T follicular helper cell (primary cell): Measurements from ENCODE around the gene SKAP1.

Experiments used
- DNase-seq: peaks from one replicate; pipeline ENCODE4 v3.0.0-alpha.2; 2020; ENCODE audit warnings: low read depth

Gene SKAP1

GRCh38 chr17:48148029-48148770 lies 281.8 kb downstream of the SKAP1 start:
- no peak for DNase-seq

- DNase-seq = no peak
These were observed 284.8 kb downstream of the SKAP1 start for GRCh38 chr17:48144976-48145798.

- no peak for DNase-seq
These were observed 285.8 kb downstream of the SKAP1 start for GRCh38 chr17:48144231-48144630.

GRCh38 chr17:48143629-48144028 lies 286.4 kb downstream of the SKAP1 start:
- DNase-seq = no peak

GRCh38 chr17:48139944-48140343 lies 290.1 kb downstream of the SKAP1 start:
- no peak for DNase-seq

- no peak for DNase-seq
These were observed 292.4 kb downstream of the SKAP1 start for GRCh38 chr17:48137656-48138055.

GRCh38 chr17:48134912-48135480 lies 295.0 kb downstream of the SKAP1 start:
- DNase-seq = no peak

- no peak for DNase-seq
These were observed 297.6 kb downstream of the SKAP1 start for GRCh38 chr17:48132385-48132784.

- peak; percentile 35 for DNase-seq
These were observed 298.7 kb downstream of the SKAP1 start for GRCh38 chr17:48131216-48131824.

GRCh38 chr17:48129981-48130380 lies 300.0 kb downstream of the SKAP1 start:
- DNase-seq = no peak

GRCh38 chr17:48128400-48128799 lies 301.6 kb downstream of the SKAP1 start:
- no peak for DNase-seq

- DNase-seq = no peak
These were observed 302.5 kb downstream of the SKAP1 start for GRCh38 chr17:48127371-48128051.

GRCh38 chr17:48126532-48126850 lies 303.5 kb downstream of the SKAP1 start:
- no peak for DNase-seq

GRCh38 chr17:48125829-48126531 lies 304.0 kb downstream of the SKAP1 start:
- DNase-seq = no peak

GRCh38 chr17:48123776-48124388 lies 306.1 kb downstream of the SKAP1 start:
- no peak for DNase-seq

- no peak for DNase-seq
These were observed 306.9 kb downstream of the SKAP1 start for GRCh38 chr17:48123111-48123510.

GRCh38 chr17:48122665-48123045 lies 307.4 kb downstream of the SKAP1 start:
- no peak for DNase-seq

GRCh38 chr17:48121923-48122664 lies 307.9 kb downstream of the SKAP1 start:
- no peak for DNase-seq

GRCh38 chr17:48113201-48113676 lies 316.8 kb downstream of the SKAP1 start:
- peak; percentile 20 for DNase-seq

GRCh38 chr17:48111937-48112241 lies 318.1 kb downstream of the SKAP1 start:
- DNase-seq = no peak
